Measurements from ENCODE around the gene PPP1R3C. TPM values are rescaled to one million over a fixed set of nuclear protein-coding genes. Genes with fewer than 3 reads are reported as not detected.

The PPP1R3C gene
- polyA plus RNA-seq, 1 donor from 2014 or later = 0.51 TPM

DNA sequence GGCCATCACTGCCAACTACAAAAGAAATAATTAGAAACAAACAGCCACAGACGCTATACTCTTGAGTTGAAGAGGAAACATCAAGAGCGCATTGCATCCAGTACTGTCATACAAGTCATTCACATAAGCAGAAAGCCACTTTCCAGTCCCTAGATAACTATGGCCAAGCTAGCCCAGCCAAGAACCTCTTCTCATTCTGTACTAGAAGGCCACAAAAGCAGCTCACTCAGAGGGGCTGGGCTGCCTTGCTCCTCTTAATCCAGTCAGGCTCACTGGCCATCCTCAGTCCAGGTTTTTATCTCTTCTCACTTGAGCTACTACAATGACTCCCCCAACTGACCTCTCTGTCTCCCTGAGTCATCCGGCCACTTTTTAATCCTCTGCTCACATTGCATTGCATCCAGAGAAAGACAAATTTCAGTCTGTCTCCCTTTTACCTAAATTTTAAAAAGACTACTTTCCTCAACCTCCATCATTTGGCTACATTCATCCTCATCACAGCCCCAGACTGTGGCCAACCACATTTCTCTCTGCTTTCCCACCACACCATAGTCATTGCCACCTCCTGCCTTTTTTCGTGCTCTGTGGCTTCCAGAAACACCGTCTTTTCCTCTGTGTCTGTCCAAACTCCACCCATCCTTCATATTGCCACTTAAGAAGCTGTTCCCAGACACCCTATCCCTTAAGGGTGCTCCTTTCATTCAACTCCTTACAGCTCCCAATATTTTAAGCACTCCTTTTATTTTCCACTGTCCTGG lies 25.0 kb downstream of the PPP1R3C start:
- Histone ChIP-seq H3K79me2 (replicated peaks; ENCODE audit: insufficient read depth, low read length) (no peaks in the 10 kb centered on the region), H3K27ac (ENCODE audit: low read length) (no peak overlapping the region), H3K36me3 (ENCODE audit: insufficient read depth, low read length) (no peaks in the 10 kb centered on the region), H3K9ac (ENCODE audit: low read length) (no peak overlapping the region), H4K20me1 (ENCODE audit: insufficient read depth) (no peaks in the 10 kb centered on the region), H3K27me3 (ENCODE audit: insufficient read depth, low read depth, low read length) (no peaks in the 10 kb centered on the region), H3K4me3 (ENCODE audit: low read length) (no peak overlapping the region), H3K9me2 (ENCODE audit: insufficient read depth, low read length) (no peaks in the 10 kb centered on the region), H3K4me2 (ENCODE audit: low read length) (no peak overlapping the region), H3F3A (ENCODE audit: insufficient read depth, low read length, poor library complexity, severe bottlenecking) (no peaks in the 10 kb centered on the region), H3K9me3 (ENCODE audit: low read length) (no peaks in the 10 kb centered on the region), H2AFZ (ENCODE audit: low read depth, low read length) (no peak overlapping the region)
- no peak for TF ChIP-seq POLR2AphosphoS5 (IDR thresholded peaks at IDR 0.05)
- TF ChIP-seq, protein P1, sequence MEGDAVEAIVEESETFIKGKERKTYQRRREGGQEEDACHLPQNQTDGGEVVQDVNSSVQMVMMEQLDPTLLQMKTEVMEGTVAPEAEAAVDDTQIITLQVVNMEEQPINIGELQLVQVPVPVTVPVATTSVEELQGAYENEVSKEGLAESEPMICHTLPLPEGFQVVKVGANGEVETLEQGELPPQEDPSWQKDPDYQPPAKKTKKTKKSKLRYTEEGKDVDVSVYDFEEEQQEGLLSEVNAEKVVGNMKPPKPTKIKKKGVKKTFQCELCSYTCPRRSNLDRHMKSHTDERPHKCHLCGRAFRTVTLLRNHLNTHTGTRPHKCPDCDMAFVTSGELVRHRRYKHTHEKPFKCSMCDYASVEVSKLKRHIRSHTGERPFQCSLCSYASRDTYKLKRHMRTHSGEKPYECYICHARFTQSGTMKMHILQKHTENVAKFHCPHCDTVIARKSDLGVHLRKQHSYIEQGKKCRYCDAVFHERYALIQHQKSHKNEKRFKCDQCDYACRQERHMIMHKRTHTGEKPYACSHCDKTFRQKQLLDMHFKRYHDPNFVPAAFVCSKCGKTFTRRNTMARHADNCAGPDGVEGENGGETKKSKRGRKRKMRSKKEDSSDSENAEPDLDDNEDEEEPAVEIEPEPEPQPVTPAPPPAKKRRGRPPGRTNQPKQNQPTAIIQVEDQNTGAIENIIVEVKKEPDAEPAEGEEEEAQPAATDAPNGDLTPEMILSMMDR (IDR thresholded peaks at IDR 0.05; ENCODE audit: poor library complexity, severe bottlenecking) = no peak
- TF ChIP-seq, protein P2, sequence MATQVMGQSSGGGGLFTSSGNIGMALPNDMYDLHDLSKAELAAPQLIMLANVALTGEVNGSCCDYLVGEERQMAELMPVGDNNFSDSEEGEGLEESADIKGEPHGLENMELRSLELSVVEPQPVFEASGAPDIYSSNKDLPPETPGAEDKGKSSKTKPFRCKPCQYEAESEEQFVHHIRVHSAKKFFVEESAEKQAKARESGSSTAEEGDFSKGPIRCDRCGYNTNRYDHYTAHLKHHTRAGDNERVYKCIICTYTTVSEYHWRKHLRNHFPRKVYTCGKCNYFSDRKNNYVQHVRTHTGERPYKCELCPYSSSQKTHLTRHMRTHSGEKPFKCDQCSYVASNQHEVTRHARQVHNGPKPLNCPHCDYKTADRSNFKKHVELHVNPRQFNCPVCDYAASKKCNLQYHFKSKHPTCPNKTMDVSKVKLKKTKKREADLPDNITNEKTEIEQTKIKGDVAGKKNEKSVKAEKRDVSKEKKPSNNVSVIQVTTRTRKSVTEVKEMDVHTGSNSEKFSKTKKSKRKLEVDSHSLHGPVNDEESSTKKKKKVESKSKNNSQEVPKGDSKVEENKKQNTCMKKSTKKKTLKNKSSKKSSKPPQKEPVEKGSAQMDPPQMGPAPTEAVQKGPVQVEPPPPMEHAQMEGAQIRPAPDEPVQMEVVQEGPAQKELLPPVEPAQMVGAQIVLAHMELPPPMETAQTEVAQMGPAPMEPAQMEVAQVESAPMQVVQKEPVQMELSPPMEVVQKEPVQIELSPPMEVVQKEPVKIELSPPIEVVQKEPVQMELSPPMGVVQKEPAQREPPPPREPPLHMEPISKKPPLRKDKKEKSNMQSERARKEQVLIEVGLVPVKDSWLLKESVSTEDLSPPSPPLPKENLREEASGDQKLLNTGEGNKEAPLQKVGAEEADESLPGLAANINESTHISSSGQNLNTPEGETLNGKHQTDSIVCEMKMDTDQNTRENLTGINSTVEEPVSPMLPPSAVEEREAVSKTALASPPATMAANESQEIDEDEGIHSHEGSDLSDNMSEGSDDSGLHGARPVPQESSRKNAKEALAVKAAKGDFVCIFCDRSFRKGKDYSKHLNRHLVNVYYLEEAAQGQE (IDR thresholded peaks at IDR 0.05; ENCODE audit: borderline replicate concordance) = no peak

DNA sequence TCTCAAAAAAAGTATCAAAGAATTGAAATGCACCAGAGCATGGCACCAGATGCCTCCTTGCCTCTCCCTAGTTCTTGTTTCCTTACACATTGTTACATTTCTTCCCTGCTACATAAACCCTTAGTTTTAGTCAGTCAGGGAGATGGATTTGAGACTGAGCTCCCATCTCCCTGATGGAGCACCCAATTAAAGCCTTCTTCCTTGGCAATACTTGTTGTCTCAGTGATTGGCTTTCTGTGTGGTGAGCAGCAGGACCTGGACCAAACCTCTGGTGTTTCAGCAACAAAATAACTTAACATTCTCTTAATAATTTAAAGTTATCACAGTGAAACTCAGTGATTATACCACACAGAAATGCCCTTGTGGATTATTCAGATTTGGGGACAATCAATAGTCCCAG lies 26.9 kb downstream of the PPP1R3C start:
- Histone ChIP-seq H3K79me2 (replicated peaks; ENCODE audit: insufficient read depth, low read length) (no peaks in the 10 kb centered on the region), H3K27ac (ENCODE audit: low read length) (no peak overlapping the region), H3K9ac (ENCODE audit: low read length) (no peak overlapping the region), H3K9me2 (ENCODE audit: insufficient read depth, low read length) (no peaks in the 10 kb centered on the region), H3F3A (ENCODE audit: insufficient read depth, low read length, poor library complexity, severe bottlenecking) (no peaks in the 10 kb centered on the region), H2AFZ (ENCODE audit: low read depth, low read length) (no peak overlapping the region), H3K4me2 (ENCODE audit: low read length) (no peak overlapping the region), H3K27me3 (ENCODE audit: insufficient read depth, low read depth, low read length) (no peaks in the 10 kb centered on the region), H3K9me3 (ENCODE audit: low read length) (no peaks in the 10 kb centered on the region), H4K20me1 (ENCODE audit: insufficient read depth) (no peaks in the 10 kb centered on the region), H3K36me3 (ENCODE audit: insufficient read depth, low read length) (no peaks in the 10 kb centered on the region), H3K4me3 (ENCODE audit: low read length) (no peak overlapping the region)
- no peak for TF ChIP-seq MXI1 (conservative IDR thresholded peaks at IDR 0.05; ENCODE audit: poor library complexity, severe bottlenecking)
- no peak for TF ChIP-seq TAF1 (IDR thresholded peaks at IDR 0.05; ENCODE audit: low read depth)
- no peak for TF ChIP-seq RAD21 (conservative IDR thresholded peaks at IDR 0.05)
- TF ChIP-seq POLR2AphosphoS5 (IDR thresholded peaks at IDR 0.05) = no peak
- TF ChIP-seq SMC3 (conservative IDR thresholded peaks at IDR 0.05; ENCODE audit: poor library complexity) = no peak
- no peak for TF ChIP-seq EP300 (conservative IDR thresholded peaks at IDR 0.05; ENCODE audit: poor library complexity, severe bottlenecking)
- TF ChIP-seq, protein P1 (IDR thresholded peaks at IDR 0.05; ENCODE audit: poor library complexity, severe bottlenecking) = no peak
- no peak for TF ChIP-seq EZH2 (IDR thresholded peaks at IDR 0.05; ENCODE audit: borderline replicate concordance, insufficient read depth, low read length, poor library complexity, severe bottlenecking)
- TF ChIP-seq, protein P2 (IDR thresholded peaks at IDR 0.05; ENCODE audit: borderline replicate concordance) = no peak
